Coronary artery (tissue), 2 donors: ENCODE data around the gene KIF26B.

ENCODE experiments used
- DNase-seq: peaks from one replicate; pipeline ENCODE4 v3.0.0-alpha.2; 2017; ENCODE audit warnings: low spot score
- H3K27ac ChIP-seq, 2 donors: fragments of 200-600 bp; sonication (generic); one replicate each; pipeline ENCODE4 v1.5.1; 2016 to 2019
- H3K4me3 ChIP-seq: fragments of 200-600 bp; sonication (generic); 2 replicates; pipeline ENCODE4 v1.5.1; 2016; ENCODE audit warnings: mild to moderate bottlenecking, moderate library complexity
- TF ChIP-seq, protein P1 (sequence below): fragments of 200-600 bp; sonication (generic); IDR thresholded peaks from one replicate; pipeline ENCODE4 v1.5.1; 2019; ENCODE audit warnings: antibody characterized with exemption

Gene KIF26B

DNA sequence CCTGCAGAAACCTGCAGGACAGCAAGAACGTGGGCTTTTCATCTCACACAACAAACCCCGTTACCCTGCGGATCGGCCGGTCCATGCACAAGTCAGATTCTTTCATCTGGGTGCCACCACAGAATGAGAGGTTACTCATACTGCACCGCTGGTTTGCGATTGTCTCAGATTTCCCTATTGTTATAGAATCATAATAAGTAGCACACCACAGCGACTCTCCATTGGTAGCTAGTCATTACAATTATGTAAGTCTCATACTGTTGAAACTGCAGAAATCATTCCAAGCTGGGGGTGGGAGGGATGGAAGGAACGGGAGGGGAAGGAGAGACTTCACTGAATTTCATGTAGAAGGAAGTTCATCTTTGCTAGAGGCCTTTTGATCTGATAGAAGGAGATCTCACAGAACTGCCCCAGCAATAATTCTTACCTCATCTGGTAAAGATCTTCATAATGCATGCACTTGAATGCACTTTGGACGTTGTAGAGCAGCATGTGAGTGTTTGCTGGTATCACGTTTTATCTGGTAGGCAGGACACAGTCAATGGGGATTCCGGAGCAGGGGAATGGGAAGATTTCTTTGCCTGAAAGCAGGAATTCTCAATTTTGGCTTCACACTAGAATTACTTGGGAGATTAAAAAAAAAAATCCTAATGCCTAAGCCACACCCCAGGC is 221.1 kb downstream of the KIF26B start:
- Histone ChIP-seq H3K27ac (no peak overlapping the region), H3K4me3 (no peak overlapping the region)
- TF ChIP-seq, protein P1, sequence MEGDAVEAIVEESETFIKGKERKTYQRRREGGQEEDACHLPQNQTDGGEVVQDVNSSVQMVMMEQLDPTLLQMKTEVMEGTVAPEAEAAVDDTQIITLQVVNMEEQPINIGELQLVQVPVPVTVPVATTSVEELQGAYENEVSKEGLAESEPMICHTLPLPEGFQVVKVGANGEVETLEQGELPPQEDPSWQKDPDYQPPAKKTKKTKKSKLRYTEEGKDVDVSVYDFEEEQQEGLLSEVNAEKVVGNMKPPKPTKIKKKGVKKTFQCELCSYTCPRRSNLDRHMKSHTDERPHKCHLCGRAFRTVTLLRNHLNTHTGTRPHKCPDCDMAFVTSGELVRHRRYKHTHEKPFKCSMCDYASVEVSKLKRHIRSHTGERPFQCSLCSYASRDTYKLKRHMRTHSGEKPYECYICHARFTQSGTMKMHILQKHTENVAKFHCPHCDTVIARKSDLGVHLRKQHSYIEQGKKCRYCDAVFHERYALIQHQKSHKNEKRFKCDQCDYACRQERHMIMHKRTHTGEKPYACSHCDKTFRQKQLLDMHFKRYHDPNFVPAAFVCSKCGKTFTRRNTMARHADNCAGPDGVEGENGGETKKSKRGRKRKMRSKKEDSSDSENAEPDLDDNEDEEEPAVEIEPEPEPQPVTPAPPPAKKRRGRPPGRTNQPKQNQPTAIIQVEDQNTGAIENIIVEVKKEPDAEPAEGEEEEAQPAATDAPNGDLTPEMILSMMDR, result no peak
- DNase-seq, result no peak

DNA sequence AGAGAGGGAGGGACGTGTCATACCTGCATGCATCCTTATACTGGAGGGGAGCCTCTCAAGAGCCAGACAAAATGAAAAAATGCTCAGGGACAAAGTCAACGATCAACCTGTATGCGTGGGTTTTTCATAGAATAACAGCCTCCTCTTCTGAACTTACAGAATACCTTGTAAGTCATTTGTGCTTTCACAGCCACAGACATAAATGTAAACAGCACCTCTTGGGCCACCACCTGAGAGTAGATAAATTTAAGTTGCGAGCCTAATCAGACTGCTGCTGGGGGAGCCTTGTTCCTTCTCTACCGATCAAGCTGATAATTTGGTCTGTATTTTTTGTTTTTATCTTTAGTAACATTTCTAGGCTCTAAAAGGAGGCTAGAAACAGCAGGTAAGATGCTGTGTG is 223.1 kb downstream of the KIF26B start:
- no peak overlapping the region for H3K27ac ChIP-seq
- TF ChIP-seq, protein P1, result no peak
- H3K4me3 ChIP-seq, result no peak overlapping the region
- DNase-seq, result no peak

GRCh38 chr1:245378311-245378722 is 223.5 kb downstream of the KIF26B start:
- H3K4me3 ChIP-seq, result no peak overlapping the region
- H3K27ac ChIP-seq, result no peak overlapping the region
- TF ChIP-seq, protein P1, result no peak
- no peak for DNase-seq

- H3K27ac ChIP-seq, result no peak overlapping the region
Measured at GRCh38 chr1:245378745-245379144, 224.0 kb downstream of the KIF26B start.

GRCh38 chr1:245380790-245381535 is 226.2 kb downstream of the KIF26B start:
- H3K27ac ChIP-seq, result no peak overlapping the region
- no peak overlapping the region for H3K4me3 ChIP-seq
- TF ChIP-seq, protein P1, result no peak
- DNase-seq, result no peak

More at GRCh38 chr1:245378745-245379144, 224.0 kb downstream of the KIF26B start:
- no peak for DNase-seq
- TF ChIP-seq, protein P1, result no peak
- no peak overlapping the region for H3K4me3 ChIP-seq

DNA sequence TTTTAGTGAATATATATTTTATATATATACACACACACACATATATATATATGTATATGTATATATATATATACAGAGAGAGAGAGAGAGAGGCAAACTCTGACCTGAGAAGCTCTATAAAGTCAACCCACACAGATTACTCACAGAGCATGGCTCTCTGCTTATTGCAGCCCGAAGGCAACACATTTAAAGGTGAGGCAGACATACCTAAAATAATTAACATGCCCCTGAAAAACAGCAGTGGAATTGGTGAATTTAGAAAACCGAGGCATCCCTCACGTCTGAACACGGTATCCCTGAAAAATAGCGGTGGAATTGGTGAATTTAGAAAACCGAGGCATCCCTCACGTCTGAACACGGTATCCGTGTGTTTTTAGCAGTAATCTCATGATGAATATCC is 228.2 kb downstream of the KIF26B start:
- Histone ChIP-seq H3K27ac (no peak overlapping the region), H3K4me3 (no peak overlapping the region)
- TF ChIP-seq, protein P1, result no peak
- DNase-seq, result no peak
